ENCODE results near the gene WDR33.

GRCh38 chr2:127663566-127664064 lies 147.4 kb downstream of the WDR33 start:
- TF ChIP-seq FOXK2 (IDR thresholded peaks at IDR 0.05), result no peak
- no peak for TF ChIP-seq SUZ12 (IDR thresholded peaks at IDR 0.05)
- no peak for TF ChIP-seq CTBP1 (IDR thresholded peaks at IDR 0.05; ENCODE audit: borderline replicate concordance)
- no peak for TF ChIP-seq L3MBTL2 (conservative IDR thresholded peaks at IDR 0.05)
